HEK293T (cell line): Measurements from ENCODE around the gene GRPEL1.

Source experiments
- ARNT ChIP-seq: fragments of 450-650 bp; IDR thresholded peaks from 2 replicates; pipeline ENCODE4 v1.6.1; 2017; ENCODE audit warnings: mild to moderate bottlenecking
- FOXK2 ChIP-seq: fragments of 450-650 bp; IDR thresholded peaks from 2 replicates; pipeline ENCODE4 v1.6.1; 2016; ENCODE audit warnings: mild to moderate bottlenecking
- LEF1 ChIP-seq: fragments of 450-650 bp; IDR thresholded peaks from 2 replicates; pipeline ENCODE4 v1.6.1; 2017; ENCODE audit warnings: mild to moderate bottlenecking, borderline replicate concordance
- NFRKB ChIP-seq: fragments of 450-650 bp; IDR thresholded peaks from 2 replicates; pipeline ENCODE4 v1.6.1; 2016; ENCODE audit warnings: mild to moderate bottlenecking, moderate library complexity
- SUZ12 ChIP-seq: fragments of 450-650 bp; IDR thresholded peaks from 2 replicates; pipeline ENCODE4 v1.6.1; 2016; ENCODE audit warnings: mild to moderate bottlenecking

- no peak for TF ChIP-seq ARNT
- no peak for TF ChIP-seq LEF1
- TF ChIP-seq NFRKB: no peak
- TF ChIP-seq SUZ12: no peak
- no peak for TF ChIP-seq FOXK2
These were observed 45.8 kb downstream of the GRPEL1 start for GRCh38 chr4:7021930-7022664.
